ENCODE results near the gene PTPRN2. TPM values are rescaled to one million over a fixed set of nuclear protein-coding genes. Genes with fewer than 3 reads are reported as not detected.

Gene PTPRN2
- total RNA-seq, 5 donors from 2014 or later (not counting 1 experiment from before 2014, with no cell fraction given) = 0.60 to 1.7 (median 0.82) TPM

- ChIA-PET CTCF (no interaction called here), POLR2A (no interaction called here)
- 72% methylated on average over 8 of the region's 8 CpGs for WGBS (ENCODE audit: insufficient coverage)
- Histone ChIP-seq H3K9me3 (no peaks in the 10 kb centered on the region), H3K27ac (ENCODE audit: low read length) (no peak overlapping the region), H3K4me3 (ENCODE audit: control insufficient read depth in 1 of 2, extremely low read depth in 1 of 2, low read length in 1 of 2) (no peak overlapping the region), H3K27me3 (replicated peaks in 1 of 2; ENCODE audit: control insufficient read depth in 2 of 2, extremely low read depth in 1 of 2, insufficient read depth in 2 of 2, low read length in 1 of 2) (peaks cover 0 to 19% of the 10 kb centered on the region in 2 experiments), H3K36me3 (ENCODE audit: control insufficient read depth in 2 of 2, extremely low read depth in 1 of 2, insufficient read depth in 1 of 2, low read length in 1 of 2) (no peaks in the 10 kb centered on the region), H3K4me1 (ENCODE audit: control insufficient read depth in 1 of 2, extremely low read depth in 1 of 2, insufficient read depth in 2 of 2, low read length in 2 of 2) (no peaks in the 10 kb centered on the region)
- Mint-ChIP-seq H3K36me3 (no peaks in the 10 kb centered on the region), H3K4me1 (peaks cover 4 to 9% (median 8%) of the 10 kb centered on the region in 3 donors), H3K27me3 (peaks cover 0 to 3% of the 10 kb centered on the region in 2 donors), H3K4me3 (no peak overlapping the region), H3K27ac (no peak overlapping the region), H3K9me3 (no peaks in the 10 kb centered on the region)
- ATAC-seq (replicated peaks in 1 of 4) = no peak
- no peak for DNase-seq
Observed at GRCh38 chr7:158544708-158545107, 42.9 kb downstream of the PTPRN2 start.

- Histone ChIP-seq H3K4me3 (ENCODE audit: control insufficient read depth in 1 of 2, extremely low read depth in 1 of 2, low read length in 1 of 2) (no peak overlapping the region), H3K27ac (ENCODE audit: low read length) (no peak overlapping the region), H3K4me1 (ENCODE audit: control insufficient read depth in 1 of 2, extremely low read depth in 1 of 2, insufficient read depth in 2 of 2, low read length in 2 of 2) (no peaks in the 10 kb centered on the region), H3K36me3 (ENCODE audit: control insufficient read depth in 2 of 2, extremely low read depth in 1 of 2, insufficient read depth in 1 of 2, low read length in 1 of 2) (no peaks in the 10 kb centered on the region), H3K9me3 (no peaks in the 10 kb centered on the region), H3K27me3 (replicated peaks in 1 of 2; ENCODE audit: control insufficient read depth in 2 of 2, extremely low read depth in 1 of 2, insufficient read depth in 2 of 2, low read length in 1 of 2) (peaks cover 0 to 19% of the 10 kb centered on the region in 2 experiments)
- H3K27ac Mint-ChIP-seq = no peak overlapping the region
- WGBS (ENCODE audit: insufficient coverage) = 89% methylated on average over 7 of the region's 11 CpGs
- POLR2A ChIA-PET = no interaction called here
- DNase-seq = no peak
- peaks cover 0 to 3% of the 10 kb centered on the region in 2 donors for H3K27me3 Mint-ChIP-seq
- no peak for ATAC-seq (replicated peaks in 1 of 4)
- peaks cover 4 to 9% (median 8%) of the 10 kb centered on the region in 3 donors for H3K4me1 Mint-ChIP-seq
- CTCF ChIA-PET = no interaction called here
- H3K9me3 Mint-ChIP-seq = no peaks in the 10 kb centered on the region
- no peak overlapping the region for H3K4me3 Mint-ChIP-seq
- H3K36me3 Mint-ChIP-seq = no peaks in the 10 kb centered on the region
Observed at GRCh38 chr7:158543840-158544239, 43.8 kb downstream of the PTPRN2 start.

- ChIA-PET CTCF (no interaction called here), POLR2A (no interaction called here)
- Mint-ChIP-seq H3K9me3 (no peaks in the 10 kb centered on the region), H3K27me3 (peaks cover 0 to 3% of the 10 kb centered on the region in 2 donors), H3K4me3 (no peak overlapping the region), H3K4me1 (peaks cover 4 to 9% (median 8%) of the 10 kb centered on the region in 3 donors), H3K27ac (no peak overlapping the region), H3K36me3 (no peaks in the 10 kb centered on the region)
- Histone ChIP-seq H3K4me1 (ENCODE audit: control insufficient read depth in 1 of 2, extremely low read depth in 1 of 2, insufficient read depth in 2 of 2, low read length in 2 of 2) (no peaks in the 10 kb centered on the region), H3K27ac (ENCODE audit: low read length) (no peak overlapping the region), H3K27me3 (replicated peaks in 1 of 2; ENCODE audit: control insufficient read depth in 2 of 2, extremely low read depth in 1 of 2, insufficient read depth in 2 of 2, low read length in 1 of 2) (peaks cover 0 to 15% of the 10 kb centered on the region in 2 experiments), H3K4me3 (ENCODE audit: control insufficient read depth in 1 of 2, extremely low read depth in 1 of 2, low read length in 1 of 2) (no peak overlapping the region), H3K36me3 (ENCODE audit: control insufficient read depth in 2 of 2, extremely low read depth in 1 of 2, insufficient read depth in 1 of 2, low read length in 1 of 2) (no peaks in the 10 kb centered on the region), H3K9me3 (no peaks in the 10 kb centered on the region)
- DNase-seq = no peak
- no peak for ATAC-seq (replicated peaks in 1 of 4)
- 81% methylated on average over 7 of the region's 19 CpGs for WGBS (ENCODE audit: insufficient coverage)
Observed at GRCh38 chr7:158542651-158543566, 44.7 kb downstream of the PTPRN2 start.

GRCh38 chr7:158541346-158542010 lies 46.1 kb downstream of the PTPRN2 start:
- POLR2A ChIA-PET = no interaction called here
- H3K27ac Mint-ChIP-seq = no peak overlapping the region
- peaks cover 0 to 1% of the 10 kb centered on the region in 2 donors for H3K27me3 Mint-ChIP-seq
- WGBS (ENCODE audit: insufficient coverage) = 24% methylated on average over 5 of the region's 13 CpGs
- peaks cover 4 to 9% (median 8%) of the 10 kb centered on the region in 3 donors for H3K4me1 Mint-ChIP-seq
- no peak overlapping the region for H3K4me3 ChIP-seq (ENCODE audit: control insufficient read depth in 1 of 2, extremely low read depth in 1 of 2, low read length in 1 of 2)
- H3K9me3 ChIP-seq = no peaks in the 10 kb centered on the region
- DNase-seq (peak in 14 of 35 experiments; percentile 1 to 43 (median 10)), ATAC-seq (replicated peaks in 1 of 4) (no peak)
- H3K36me3 Mint-ChIP-seq = no peaks in the 10 kb centered on the region
- H3K27ac ChIP-seq (ENCODE audit: low read length) = no peak overlapping the region
- no peaks in the 10 kb centered on the region for H3K36me3 ChIP-seq (ENCODE audit: control insufficient read depth in 2 of 2, extremely low read depth in 1 of 2, insufficient read depth in 1 of 2, low read length in 1 of 2)
- CTCF ChIA-PET = no interaction called here
- H3K4me3 Mint-ChIP-seq = no peak overlapping the region
- H3K4me1 ChIP-seq (ENCODE audit: control insufficient read depth in 1 of 2, extremely low read depth in 1 of 2, insufficient read depth in 2 of 2, low read length in 2 of 2) = no peaks in the 10 kb centered on the region
- H3K9me3 Mint-ChIP-seq = no peaks in the 10 kb centered on the region
- peaks cover 0 to 8% of the 10 kb centered on the region in 2 experiments for H3K27me3 ChIP-seq (replicated peaks in 1 of 2; ENCODE audit: control insufficient read depth in 2 of 2, extremely low read depth in 1 of 2, insufficient read depth in 2 of 2, low read length in 1 of 2)

GRCh38 chr7:158539711-158540146 lies 47.9 kb downstream of the PTPRN2 start:
- WGBS (ENCODE audit: insufficient coverage) = 88% methylated on average over 12 of the region's 12 CpGs
- no peak for DNase-seq
- Histone ChIP-seq H3K9me3 (no peaks in the 10 kb centered on the region), H3K27me3 (replicated peaks in 1 of 2; ENCODE audit: control insufficient read depth in 2 of 2, extremely low read depth in 1 of 2, insufficient read depth in 2 of 2, low read length in 1 of 2) (peaks cover 0 to 8% of the 10 kb centered on the region in 2 experiments), H3K4me3 (ENCODE audit: control insufficient read depth in 1 of 2, extremely low read depth in 1 of 2, low read length in 1 of 2) (no peak overlapping the region), H3K36me3 (ENCODE audit: control insufficient read depth in 2 of 2, extremely low read depth in 1 of 2, insufficient read depth in 1 of 2, low read length in 1 of 2) (no peaks in the 10 kb centered on the region), H3K4me1 (ENCODE audit: control insufficient read depth in 1 of 2, extremely low read depth in 1 of 2, insufficient read depth in 2 of 2, low read length in 2 of 2) (no peaks in the 10 kb centered on the region), H3K27ac (ENCODE audit: low read length) (no peak overlapping the region)
- Mint-ChIP-seq H3K36me3 (no peaks in the 10 kb centered on the region), H3K27ac (no peak overlapping the region), H3K4me3 (no peak overlapping the region), H3K27me3 (peaks cover 0 to 1% of the 10 kb centered on the region in 2 donors), H3K4me1 (peaks cover 4 to 9% (median 8%) of the 10 kb centered on the region in 3 donors), H3K9me3 (peaks cover 0 to 2% (median 0%) of the 10 kb centered on the region in 3 donors)
- CTCF ChIA-PET = no interaction called here
- no peak for ATAC-seq (replicated peaks in 1 of 4)
- POLR2A ChIA-PET = no interaction called here

- peaks cover 0 to 5% of the 10 kb centered on the region in 2 experiments for H3K27me3 ChIP-seq (replicated peaks in 1 of 2; ENCODE audit: control insufficient read depth in 2 of 2, extremely low read depth in 1 of 2, insufficient read depth in 2 of 2, low read length in 1 of 2)
- H3K27ac ChIP-seq (ENCODE audit: low read length) = no peak overlapping the region
- DNase-seq (no peak), ATAC-seq (replicated peaks in 1 of 4) (no peak)
- H3K9me3 ChIP-seq = no peaks in the 10 kb centered on the region
- H3K4me1 ChIP-seq (ENCODE audit: control insufficient read depth in 1 of 2, extremely low read depth in 1 of 2, insufficient read depth in 2 of 2, low read length in 2 of 2) = no peaks in the 10 kb centered on the region
- H3K36me3 Mint-ChIP-seq = no peaks in the 10 kb centered on the region
- ChIA-PET CTCF (no interaction called here), POLR2A (no interaction called here)
- no peak overlapping the region for H3K4me3 Mint-ChIP-seq
- WGBS (ENCODE audit: insufficient coverage) = 91% methylated on average over 32 of the region's 36 CpGs
- H3K9me3 Mint-ChIP-seq = peaks cover 0 to 2% (median 0%) of the 10 kb centered on the region in 3 donors
- H3K27me3 Mint-ChIP-seq = peaks cover 0 to 1% of the 10 kb centered on the region in 2 donors
- peaks cover 4 to 9% (median 8%) of the 10 kb centered on the region in 3 donors for H3K4me1 Mint-ChIP-seq
- H3K36me3 ChIP-seq (ENCODE audit: control insufficient read depth in 2 of 2, extremely low read depth in 1 of 2, insufficient read depth in 1 of 2, low read length in 1 of 2) = no peaks in the 10 kb centered on the region
- no peak overlapping the region for H3K4me3 ChIP-seq (ENCODE audit: control insufficient read depth in 1 of 2, extremely low read depth in 1 of 2, low read length in 1 of 2)
- no peak overlapping the region for H3K27ac Mint-ChIP-seq
Observed at GRCh38 chr7:158538156-158538946, 49.3 kb downstream of the PTPRN2 start.
